Measurements from ENCODE around the gene FARP1.

DNA sequence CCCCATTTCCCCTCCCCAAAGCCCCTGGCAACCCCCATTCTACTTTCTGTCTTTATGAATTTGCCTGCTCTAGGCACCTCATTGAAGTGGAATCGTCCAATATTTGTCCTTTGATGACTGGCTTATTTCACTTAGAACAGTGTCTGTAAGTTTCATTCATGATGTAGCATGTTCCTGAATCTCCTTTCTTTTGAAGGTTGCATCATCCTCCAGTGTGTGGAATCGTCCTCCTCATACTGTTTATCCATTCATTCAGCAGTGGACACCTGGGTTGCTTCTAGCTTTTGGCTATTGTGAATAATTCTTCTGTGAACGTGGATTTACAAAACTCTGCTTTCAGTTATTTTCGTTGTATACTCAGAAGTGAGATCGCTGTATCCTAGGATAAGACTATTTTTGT is 195.4 kb downstream of the FARP1 start:
- TF ChIP-seq GATA3 (IDR thresholded peaks at IDR 0.05; ENCODE audit: low read depth, low read length) (no peak), GATA2 (IDR thresholded peaks at IDR 0.05; ENCODE audit: low read depth, low read length) (no peak)

Data from SH-SY5Y (cell line).